ENCODE measurements around the gene THAP10. TPM values are rescaled to one million over a fixed set of nuclear protein-coding genes. Genes with fewer than 3 reads are reported as not detected.

THAP10 gene
- polyA plus RNA-seq (2012; rRNA removed): 2.9 and 3.2 TPM in 2 replicates
- 4.4 TPM in 2 replicates for polyA plus RNA-seq (2012; cell fraction: cytosol; rRNA removed)
- 2.5 and 3.8 TPM in 2 replicates for polyA plus RNA-seq (2012; cell fraction: nucleus; rRNA removed)

DNA sequence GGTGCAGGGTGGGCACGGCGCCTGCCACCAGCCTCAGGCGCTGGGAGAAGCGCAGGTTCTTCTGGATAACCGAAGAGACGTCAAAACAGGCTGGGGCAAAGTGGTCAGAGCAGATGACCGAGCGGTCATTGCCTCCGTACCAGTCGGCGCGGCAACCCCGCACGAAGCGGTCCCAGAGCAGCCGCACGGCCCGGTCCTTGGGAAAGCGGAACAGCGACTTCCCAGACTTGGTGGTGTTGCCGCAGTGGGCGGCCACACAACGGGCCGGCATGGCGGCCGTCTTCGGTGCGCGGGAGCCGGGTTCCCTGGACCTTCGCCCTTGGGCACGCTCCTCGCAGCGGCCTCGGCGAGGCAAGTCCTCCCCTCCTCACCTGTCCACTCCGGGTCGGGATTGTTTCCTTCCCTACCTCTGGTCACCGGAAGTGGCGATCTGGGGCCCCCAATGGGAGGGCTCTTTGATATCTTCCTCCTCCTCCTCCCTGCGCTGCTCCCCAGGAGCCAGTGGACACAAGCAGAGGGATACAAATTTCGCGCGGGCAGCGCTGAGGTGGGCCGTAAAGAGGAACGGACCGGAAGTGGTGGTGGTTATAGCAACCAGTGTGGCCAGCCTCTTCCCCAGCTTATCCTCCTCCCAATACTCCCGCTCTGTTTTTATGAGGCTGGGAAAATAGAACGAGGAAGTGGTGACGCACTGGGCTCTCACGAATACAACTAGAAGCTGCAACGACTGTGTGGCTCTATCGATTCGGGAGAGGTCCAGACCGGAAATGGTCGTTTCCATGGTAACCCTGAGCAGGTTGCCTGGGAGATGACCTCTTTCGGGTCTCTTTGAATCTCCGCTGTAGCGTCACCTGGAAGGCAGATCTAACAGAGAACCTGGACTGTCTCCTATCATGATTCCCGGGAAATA lies at the start of gene THAP10, which contains the start of gene LRRC49:
Gene THAP10, minus strand, starts transcription at position 432 of the 910 bp plus-strand sequence. Its CDS starts 161 bp downstream, at position 271.
Gene LRRC49, plus strand, starts transcription at position 825 of the 910 bp plus-strand sequence. Its CDS starts 69 bp downstream, at position 894.
- ChIA-PET POLR2A (interaction anchor here (1.8 kb wide), 1 partner anchor 23 kb away, joined by 5 read pairs; no protein-coding TSS in a partner anchor), CTCF (interaction anchor here (0.7 to 2.5 kb wide), 11 partner anchors 10 to 552 kb away, joined by 3 to 12 read pairs (median 4); no protein-coding TSS in a partner anchor)

More for the DNA sequence above, at the start of gene THAP10, which contains the start of gene LRRC49:
- no peaks in the 10 kb centered on the region for H4K20me1 ChIP-seq (ENCODE audit: insufficient read depth)
- H3K9me3 ChIP-seq: no peaks in the 10 kb centered on the region
- H3K27me3 ChIP-seq (ENCODE audit: insufficient read depth): no peaks in the 10 kb centered on the region
- peaks cover 18 to 24% of the 10 kb centered on the region in 2 experiments for H3K36me3 ChIP-seq (replicated peaks in 1 of 2; ENCODE audit: control insufficient read depth in 1 of 2, insufficient read depth in 2 of 2, low read length in 1 of 2)
- under 1% methylated on average over 52 of the region's 61 CpGs for WGBS (ENCODE audit: low lambda C conversion rate)
- H3K9me2 ChIP-seq: no peaks in the 10 kb centered on the region
- H2AFZ ChIP-seq (ENCODE audit: low read depth): peak within 1 kb of the TSS; percentile 97
- peak; percentile 88 for DNase-seq
- H3K4me3 ChIP-seq (ENCODE audit: low read depth in 2 of 2, low read length in 1 of 2): peak within 1 kb of the TSS; percentile 82 to 98
- peak within 1 kb of the TSS; percentile 91 to 99 for H3K27ac ChIP-seq (ENCODE audit: low read depth in 2 of 2, low read length in 1 of 2)
- peaks cover 60% of the 10 kb centered on the region for H3K79me2 ChIP-seq (ENCODE audit: insufficient read depth)
- H3K4me1 ChIP-seq (ENCODE audit: control insufficient read depth in 1 of 2, insufficient read depth in 2 of 2, low read depth in 1 of 2, low read length in 1 of 2): peaks cover 6 to 13% of the 10 kb centered on the region in 2 experiments; a peak in 3 of 4 replicates
- peak within 1 kb of the TSS; percentile 76 for H3K9ac ChIP-seq
- TF ChIP-seq RAD21 (IDR thresholded peaks at IDR 0.05; ENCODE audit: low read length) (no peak), CHD2 (IDR thresholded peaks at IDR 0.05; ENCODE audit: low read length, partially characterized antibody) (peak; percentile 52), MXI1 (IDR thresholded peaks at IDR 0.05; ENCODE audit: low read depth, low read length) (peak; percentile 94), ELF1 (IDR thresholded peaks at IDR 0.05) (peak; percentile 75), FOXM1 (IDR thresholded peaks at IDR 0.05; ENCODE audit: low read depth) (0 out of 2 replicates have a peak, but pooled peaks have one; percentile 51), POLR2AphosphoS5 (IDR thresholded peaks at IDR 0.05; ENCODE audit: low read depth, low read length) (peak; percentile 11; the same call in 1 of the 2 replicates), YY1 (IDR thresholded peaks at IDR 0.05; ENCODE audit: low read depth) (peak; percentile 54), TCF12 (IDR thresholded peaks at IDR 0.05) (peak; percentile 32; the same call in 1 of the 2 replicates), NRF1 (IDR thresholded peaks at IDR 0.05; ENCODE audit: low read depth, low read length) (0 out of 2 replicates have a peak, but pooled peaks have one; percentile 1), EP300 (IDR thresholded peaks at IDR 0.05; ENCODE audit: borderline replicate concordance in 1 of 2, low read depth in 1 of 2, low read length in 1 of 2) (peak in 1 of 2 experiments; percentile 10; a peak in 1 of 4 replicates), SIN3A (IDR thresholded peaks at IDR 0.05; ENCODE audit: borderline replicate concordance, low read depth, low read length) (peak; percentile 97), RFX5 (IDR thresholded peaks at IDR 0.05; ENCODE audit: low read length) (0 out of 2 replicates have a peak, but pooled peaks have one; percentile 0), GABPA (IDR thresholded peaks at IDR 0.05; ENCODE audit: low read depth) (peak; percentile 94), TAF1 (IDR thresholded peaks at IDR 0.05; ENCODE audit: borderline replicate concordance, low read depth, low read length) (peak; percentile 45; the same call in 1 of the 2 replicates)
- TF ChIP-seq, protein P1, sequence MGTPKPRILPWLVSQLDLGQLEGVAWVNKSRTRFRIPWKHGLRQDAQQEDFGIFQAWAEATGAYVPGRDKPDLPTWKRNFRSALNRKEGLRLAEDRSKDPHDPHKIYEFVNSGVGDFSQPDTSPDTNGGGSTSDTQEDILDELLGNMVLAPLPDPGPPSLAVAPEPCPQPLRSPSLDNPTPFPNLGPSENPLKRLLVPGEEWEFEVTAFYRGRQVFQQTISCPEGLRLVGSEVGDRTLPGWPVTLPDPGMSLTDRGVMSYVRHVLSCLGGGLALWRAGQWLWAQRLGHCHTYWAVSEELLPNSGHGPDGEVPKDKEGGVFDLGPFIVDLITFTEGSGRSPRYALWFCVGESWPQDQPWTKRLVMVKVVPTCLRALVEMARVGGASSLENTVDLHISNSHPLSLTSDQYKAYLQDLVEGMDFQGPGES (IDR thresholded peaks at IDR 0.05; ENCODE audit: low read depth, low read length): no peak
- TF ChIP-seq, protein P2, sequence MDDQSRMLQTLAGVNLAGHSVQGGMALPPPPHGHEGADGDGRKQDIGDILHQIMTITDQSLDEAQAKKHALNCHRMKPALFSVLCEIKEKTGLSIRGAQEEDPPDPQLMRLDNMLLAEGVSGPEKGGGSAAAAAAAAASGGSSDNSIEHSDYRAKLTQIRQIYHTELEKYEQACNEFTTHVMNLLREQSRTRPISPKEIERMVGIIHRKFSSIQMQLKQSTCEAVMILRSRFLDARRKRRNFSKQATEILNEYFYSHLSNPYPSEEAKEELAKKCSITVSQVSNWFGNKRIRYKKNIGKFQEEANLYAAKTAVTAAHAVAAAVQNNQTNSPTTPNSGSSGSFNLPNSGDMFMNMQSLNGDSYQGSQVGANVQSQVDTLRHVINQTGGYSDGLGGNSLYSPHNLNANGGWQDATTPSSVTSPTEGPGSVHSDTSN (IDR thresholded peaks at IDR 0.05): no peak
- TF ChIP-seq, protein P3, sequence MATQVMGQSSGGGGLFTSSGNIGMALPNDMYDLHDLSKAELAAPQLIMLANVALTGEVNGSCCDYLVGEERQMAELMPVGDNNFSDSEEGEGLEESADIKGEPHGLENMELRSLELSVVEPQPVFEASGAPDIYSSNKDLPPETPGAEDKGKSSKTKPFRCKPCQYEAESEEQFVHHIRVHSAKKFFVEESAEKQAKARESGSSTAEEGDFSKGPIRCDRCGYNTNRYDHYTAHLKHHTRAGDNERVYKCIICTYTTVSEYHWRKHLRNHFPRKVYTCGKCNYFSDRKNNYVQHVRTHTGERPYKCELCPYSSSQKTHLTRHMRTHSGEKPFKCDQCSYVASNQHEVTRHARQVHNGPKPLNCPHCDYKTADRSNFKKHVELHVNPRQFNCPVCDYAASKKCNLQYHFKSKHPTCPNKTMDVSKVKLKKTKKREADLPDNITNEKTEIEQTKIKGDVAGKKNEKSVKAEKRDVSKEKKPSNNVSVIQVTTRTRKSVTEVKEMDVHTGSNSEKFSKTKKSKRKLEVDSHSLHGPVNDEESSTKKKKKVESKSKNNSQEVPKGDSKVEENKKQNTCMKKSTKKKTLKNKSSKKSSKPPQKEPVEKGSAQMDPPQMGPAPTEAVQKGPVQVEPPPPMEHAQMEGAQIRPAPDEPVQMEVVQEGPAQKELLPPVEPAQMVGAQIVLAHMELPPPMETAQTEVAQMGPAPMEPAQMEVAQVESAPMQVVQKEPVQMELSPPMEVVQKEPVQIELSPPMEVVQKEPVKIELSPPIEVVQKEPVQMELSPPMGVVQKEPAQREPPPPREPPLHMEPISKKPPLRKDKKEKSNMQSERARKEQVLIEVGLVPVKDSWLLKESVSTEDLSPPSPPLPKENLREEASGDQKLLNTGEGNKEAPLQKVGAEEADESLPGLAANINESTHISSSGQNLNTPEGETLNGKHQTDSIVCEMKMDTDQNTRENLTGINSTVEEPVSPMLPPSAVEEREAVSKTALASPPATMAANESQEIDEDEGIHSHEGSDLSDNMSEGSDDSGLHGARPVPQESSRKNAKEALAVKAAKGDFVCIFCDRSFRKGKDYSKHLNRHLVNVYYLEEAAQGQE (IDR thresholded peaks at IDR 0.05; ENCODE audit: low read depth, low read length): 0 out of 2 replicates have a peak, but pooled peaks have one; percentile 12
- TF ChIP-seq, protein P4, sequence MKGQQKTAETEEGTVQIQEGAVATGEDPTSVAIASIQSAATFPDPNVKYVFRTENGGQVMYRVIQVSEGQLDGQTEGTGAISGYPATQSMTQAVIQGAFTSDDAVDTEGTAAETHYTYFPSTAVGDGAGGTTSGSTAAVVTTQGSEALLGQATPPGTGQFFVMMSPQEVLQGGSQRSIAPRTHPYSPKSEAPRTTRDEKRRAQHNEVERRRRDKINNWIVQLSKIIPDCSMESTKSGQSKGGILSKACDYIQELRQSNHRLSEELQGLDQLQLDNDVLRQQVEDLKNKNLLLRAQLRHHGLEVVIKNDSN (IDR thresholded peaks at IDR 0.05; ENCODE audit: borderline replicate concordance, low read depth): no peak
- TF ChIP-seq, protein P5, sequence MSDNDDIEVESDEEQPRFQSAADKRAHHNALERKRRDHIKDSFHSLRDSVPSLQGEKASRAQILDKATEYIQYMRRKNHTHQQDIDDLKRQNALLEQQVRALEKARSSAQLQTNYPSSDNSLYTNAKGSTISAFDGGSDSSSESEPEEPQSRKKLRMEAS (IDR thresholded peaks at IDR 0.05; ENCODE audit: low read depth): peak; percentile 66; the same call in 1 of the 2 replicates
- TF ChIP-seq, protein P6, sequence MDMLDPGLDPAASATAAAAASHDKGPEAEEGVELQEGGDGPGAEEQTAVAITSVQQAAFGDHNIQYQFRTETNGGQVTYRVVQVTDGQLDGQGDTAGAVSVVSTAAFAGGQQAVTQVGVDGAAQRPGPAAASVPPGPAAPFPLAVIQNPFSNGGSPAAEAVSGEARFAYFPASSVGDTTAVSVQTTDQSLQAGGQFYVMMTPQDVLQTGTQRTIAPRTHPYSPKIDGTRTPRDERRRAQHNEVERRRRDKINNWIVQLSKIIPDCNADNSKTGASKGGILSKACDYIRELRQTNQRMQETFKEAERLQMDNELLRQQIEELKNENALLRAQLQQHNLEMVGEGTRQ (IDR thresholded peaks at IDR 0.05; ENCODE audit: borderline replicate concordance, low read depth, low read length): no peak
- peaks cover 20% of the 10 kb centered on the region for H3F3A ChIP-seq (replicated peaks; ENCODE audit: insufficient read depth)
- peak within 1 kb of the TSS; percentile 91 for H3K4me2 ChIP-seq
